Left lung (tissue), 10 donors: Measurements from ENCODE around the gene SUDS3. TPM values are rescaled to one million over a fixed set of nuclear protein-coding genes. Genes with fewer than 3 reads are reported as not detected.

Source experiments
- ATAC-seq: fragments of 200-7000 bp; cut with Tn5 transposase; one replicate; pipeline ENCODE4 v1.9.1; 2020; ENCODE audit warnings: moderate library complexity
- DNase-seq, 4 donors: peaks; one replicate each; pipeline ENCODE4 v3.0.0-alpha.2; 2013 to 2020
- H3K27ac ChIP-seq, 2 donors: fragments of 200-600 bp; sonication (generic) in 1 of 2; one replicate each; pipeline versions ENCODE4 v1.5.0 to v1.8.0; 2020 to 2021
- H3K27me3 ChIP-seq, 2 donors: fragments of 200-600 bp; sonication (generic) in 1 of 2; one replicate each; pipeline versions ENCODE4 v1.5.0 to v1.8.0; 2020 to 2021
- H3K36me3 ChIP-seq, 2 donors: fragments of 200-600 bp; sonication (generic) in 1 of 2; one replicate each; pipeline versions ENCODE4 v1.5.0 to v1.8.0; 2020 to 2021
- H3K4me1 ChIP-seq, 2 donors: fragments of 200-600 bp; one replicate each; pipeline ENCODE4 v1.8.0; 2021
- H3K4me3 ChIP-seq, 2 donors: fragments of 200-600 bp; sonication (generic) in 1 of 2; one replicate each; pipeline versions ENCODE4 v1.5.0 to v1.8.0; 2020 to 2021; ENCODE audit warnings: mild to moderate bottlenecking in 1 of 2
- H3K9me3 ChIP-seq, 2 donors: fragments of 200-600 bp; sonication (generic) in 1 of 2; one replicate each; pipeline versions ENCODE4 v1.5.0 to v1.8.0; 2020 to 2021
- intact Hi-C, 2 donors: fragments of 100-400 bp; cut with DNase I; formaldehyde crosslinking; loops; one replicate each; pipeline versions ENCODE4 v1.11.2 to v1.14.2; 2022
- polyA plus RNA-seq, 6 donors: library from polyadenylated mRNA; unstranded; fragments of 120-200 nt; gene quantifications; one replicate each; pipeline ENCODE4 v1.2.1, GENCODE V29; 2013; ENCODE audit not compliant: insufficient read length in 6 of 6
- total RNA-seq, 2 donors: library from RNA; stranded (reverse); fragmentation: NEBNext Ultra II Directional; extraction: Animal tissue kit (Norgen Biotek cat#: 25700); gene quantifications; one replicate each; pipeline ENCODE4 v1.2.1, GENCODE V29; 2021
- TF ChIP-seq, protein P1 (sequence below), 2 donors: fragments of 200-600 bp; sonication (generic) in 1 of 2; IDR thresholded peaks; one replicate each; pipeline versions ENCODE4 v1.5.0 to v1.8.0; 2021; ENCODE audit warnings: antibody characterized with exemption in 2 of 2
- donor health status: DM: no; HTN: yes; CAD: no.
- donor health status: DM: no; HTN: no; CAD: no.

The SUDS3 gene
- total and polyA plus RNA-seq, 8 donors: 23.6 to 60.8 (median 51.6) TPM

DNA sequence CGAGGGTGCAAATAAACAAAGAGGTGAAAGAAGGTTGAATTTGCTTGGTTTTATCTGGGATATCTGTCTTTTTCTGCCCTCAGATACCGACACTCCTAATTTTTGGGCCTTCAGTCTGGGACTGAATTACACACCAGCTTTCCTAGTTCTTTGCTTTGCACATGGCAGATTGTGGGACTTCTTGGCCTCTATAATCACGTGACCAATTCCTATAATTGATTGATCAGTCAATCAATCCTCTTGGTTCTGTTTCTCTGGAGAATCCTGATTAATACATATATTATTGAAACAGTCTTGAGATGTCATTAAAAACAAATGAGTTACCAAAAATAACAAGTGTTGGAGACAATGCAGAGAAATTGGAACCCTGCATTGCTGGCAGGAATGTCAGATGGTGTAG lies 62.7 kb downstream of the SUDS3 start:
- ATAC-seq (no peak), DNase-seq (no peak)
- H3K27me3 ChIP-seq: peaks cover 0 to 20% of the 10 kb centered on the region in 2 donors
- H3K36me3 ChIP-seq: no peaks in the 10 kb centered on the region
- TF ChIP-seq, protein P1, sequence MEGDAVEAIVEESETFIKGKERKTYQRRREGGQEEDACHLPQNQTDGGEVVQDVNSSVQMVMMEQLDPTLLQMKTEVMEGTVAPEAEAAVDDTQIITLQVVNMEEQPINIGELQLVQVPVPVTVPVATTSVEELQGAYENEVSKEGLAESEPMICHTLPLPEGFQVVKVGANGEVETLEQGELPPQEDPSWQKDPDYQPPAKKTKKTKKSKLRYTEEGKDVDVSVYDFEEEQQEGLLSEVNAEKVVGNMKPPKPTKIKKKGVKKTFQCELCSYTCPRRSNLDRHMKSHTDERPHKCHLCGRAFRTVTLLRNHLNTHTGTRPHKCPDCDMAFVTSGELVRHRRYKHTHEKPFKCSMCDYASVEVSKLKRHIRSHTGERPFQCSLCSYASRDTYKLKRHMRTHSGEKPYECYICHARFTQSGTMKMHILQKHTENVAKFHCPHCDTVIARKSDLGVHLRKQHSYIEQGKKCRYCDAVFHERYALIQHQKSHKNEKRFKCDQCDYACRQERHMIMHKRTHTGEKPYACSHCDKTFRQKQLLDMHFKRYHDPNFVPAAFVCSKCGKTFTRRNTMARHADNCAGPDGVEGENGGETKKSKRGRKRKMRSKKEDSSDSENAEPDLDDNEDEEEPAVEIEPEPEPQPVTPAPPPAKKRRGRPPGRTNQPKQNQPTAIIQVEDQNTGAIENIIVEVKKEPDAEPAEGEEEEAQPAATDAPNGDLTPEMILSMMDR (IDR thresholded peaks at IDR 0.05): no peak
- no peaks in the 10 kb centered on the region for H3K9me3 ChIP-seq
- no peak overlapping the region for H3K4me3 ChIP-seq
- intact Hi-C loops: no loop called here
- H3K27ac ChIP-seq: no peak overlapping the region
- no peaks in the 10 kb centered on the region for H3K4me1 ChIP-seq

DNA sequence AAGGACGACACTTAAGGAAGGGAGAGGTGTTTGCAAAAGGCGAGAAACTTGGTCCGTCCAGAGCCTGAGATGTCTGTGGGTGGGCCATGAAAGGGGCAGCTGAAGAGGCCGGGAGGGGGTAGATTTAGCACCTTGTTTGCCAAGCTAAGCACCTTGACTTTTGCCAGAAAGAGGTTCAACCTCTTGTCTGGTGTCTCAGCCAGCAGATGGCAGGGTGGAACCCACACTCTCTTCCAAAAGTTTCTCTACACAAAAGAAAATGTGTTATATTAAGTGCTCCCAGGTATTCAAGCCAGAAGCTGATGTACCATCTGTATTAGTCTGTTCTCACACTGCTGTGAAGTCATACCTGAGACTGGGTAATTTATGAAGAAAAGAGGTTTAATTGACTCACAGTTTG lies 69.9 kb downstream of the SUDS3 start:
- Histone ChIP-seq H3K4me3 (no peak overlapping the region), H3K27ac (no peak overlapping the region), H3K4me1 (no peaks in the 10 kb centered on the region), H3K9me3 (no peaks in the 10 kb centered on the region), H3K36me3 (no peaks in the 10 kb centered on the region), H3K27me3 (peaks cover 0 to under 1% of the 10 kb centered on the region in 2 donors)
- no peak for DNase-seq
- ATAC-seq: no peak
- TF ChIP-seq, protein P1 (IDR thresholded peaks at IDR 0.05): no peak
- intact Hi-C loops: no loop called here

DNA sequence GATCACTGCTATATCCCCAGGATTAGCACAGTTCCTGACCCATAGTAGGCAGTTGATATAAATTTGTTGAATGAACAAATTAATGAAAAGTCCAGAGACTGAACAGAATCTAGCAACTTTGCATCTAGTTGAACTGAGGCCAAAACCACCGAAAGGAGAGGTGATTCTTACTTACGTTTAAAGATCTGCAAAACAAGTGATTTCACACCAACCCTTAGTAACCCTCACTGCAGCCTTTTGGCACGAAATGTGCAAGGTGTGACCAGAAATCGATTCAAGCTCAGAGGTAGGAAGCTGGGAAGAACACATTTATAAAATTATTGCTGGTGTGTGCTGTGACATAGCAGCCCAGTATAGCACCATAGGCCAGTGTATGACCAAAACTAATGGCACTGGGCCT lies 70.8 kb downstream of the SUDS3 start:
- no peaks in the 10 kb centered on the region for H3K36me3 ChIP-seq
- ATAC-seq (no peak), DNase-seq (no peak)
- H3K27ac ChIP-seq: no peak overlapping the region
- H3K4me3 ChIP-seq: no peak overlapping the region
- H3K9me3 ChIP-seq: no peaks in the 10 kb centered on the region
- H3K27me3 ChIP-seq: no peaks in the 10 kb centered on the region
- TF ChIP-seq, protein P1 (IDR thresholded peaks at IDR 0.05): no peak
- intact Hi-C loops: no loop called here
- H3K4me1 ChIP-seq: no peaks in the 10 kb centered on the region

DNA sequence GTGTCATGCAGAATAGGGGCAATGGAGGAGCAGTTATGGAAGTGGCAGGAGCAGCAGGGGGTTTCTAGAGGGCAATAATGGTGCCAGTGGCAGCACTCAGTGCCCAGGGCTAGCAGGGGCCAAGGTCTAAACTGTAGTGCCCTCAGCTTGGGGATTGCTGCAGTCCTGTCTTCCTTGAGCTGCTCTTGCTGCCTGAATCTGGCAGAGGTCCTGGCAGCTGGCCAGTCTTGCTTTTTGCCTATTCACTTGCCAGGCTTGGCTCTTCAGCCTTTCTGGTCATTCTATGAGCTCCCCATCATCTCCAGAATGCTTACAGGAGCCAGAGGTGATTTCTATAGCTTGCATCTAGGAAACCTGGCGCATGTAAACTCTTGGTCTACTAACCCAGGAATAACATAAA lies 72.0 kb downstream of the SUDS3 start:
- Histone ChIP-seq H3K27me3 (no peaks in the 10 kb centered on the region), H3K4me3 (no peak overlapping the region), H3K9me3 (no peaks in the 10 kb centered on the region), H3K4me1 (no peaks in the 10 kb centered on the region), H3K36me3 (no peaks in the 10 kb centered on the region), H3K27ac (no peak overlapping the region)
- DNase-seq (no peak), ATAC-seq (no peak)
- intact Hi-C loops: no loop called here
- TF ChIP-seq, protein P1 (IDR thresholded peaks at IDR 0.05): no peak

DNA sequence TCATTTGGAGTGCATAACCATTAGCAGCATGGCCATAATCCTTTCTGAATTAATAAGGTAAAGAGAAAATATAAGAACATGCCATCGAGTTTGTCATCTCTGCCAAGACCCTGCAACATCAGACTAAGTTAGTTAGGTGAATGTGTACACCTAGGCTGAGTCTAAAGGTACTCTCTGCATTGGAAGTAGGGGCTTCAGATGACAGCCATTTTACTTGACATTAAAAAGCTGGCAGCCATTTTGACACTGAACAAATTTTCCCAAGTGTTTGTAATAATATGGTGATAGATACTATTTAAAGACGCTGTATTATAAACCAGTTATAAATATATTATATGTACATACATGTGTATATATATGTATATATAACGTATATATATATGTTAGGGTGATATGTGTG lies 79.0 kb downstream of the SUDS3 start:
- intact Hi-C loops: loop anchor here in 1 of 2 donors (5.0 kb wide), 1 partner anchor 147 kb away; no protein-coding TSS in a partner anchor
- TF ChIP-seq, protein P1 (IDR thresholded peaks at IDR 0.05): no peak
- ATAC-seq: no peak

More for the DNA sequence above, 79.0 kb downstream of the SUDS3 start:
- Histone ChIP-seq H3K4me1 (no peaks in the 10 kb centered on the region), H3K9me3 (peaks cover 0 to 8% of the 10 kb centered on the region in 2 donors), H3K27me3 (no peaks in the 10 kb centered on the region), H3K4me3 (no peak overlapping the region), H3K36me3 (no peaks in the 10 kb centered on the region), H3K27ac (no peak overlapping the region)
- no peak for DNase-seq
